Activated naive CD8-positive, alpha-beta T cell treated with anti-CD3 and anti-CD28 coated beads, Interleukin-2, amount 10 ng/mL, durations not matched to agents 7 days and 5 days (primary cell): Measurements from ENCODE around the gene RAPGEF6. TPM values are rescaled to one million over a fixed set of nuclear protein-coding genes. Genes with fewer than 3 reads are reported as not detected.
"Not testable (repeated sequence)": the region's sequence is repeated elsewhere in the genome, so short reads cannot be mapped to it uniquely, and the experiment has no call there.

ENCODE experiments used
- ATAC-seq: fragments of 150-1000 bp; cut with Tn5 transposase; one replicate; pipeline ENCODE4 v1.10.0; 2021; ENCODE audit warnings: low read depth, moderate library complexity
- POLR2A ChIA-PET: fragments of 350-600 bp; sonication (Branson Sonifier 250); formaldehyde crosslinking; loops from one replicate; lab custom pipeline; 2021; ENCODE audit warnings: antibody characterized with exemption; lab: Charles Lee
- DNase-seq: peaks from one replicate; pipeline ENCODE4 v3.0.0; 2021
- H3K27ac Mint-ChIP-seq: one replicate; pipeline ENCODE4 v1.8.0; 2022; ENCODE audit warnings: mild to moderate bottlenecking, mixed read lengths
- H3K27me3 Mint-ChIP-seq: one replicate; pipeline ENCODE4 v1.8.0; 2022; ENCODE audit warnings: mild to moderate bottlenecking, moderate library complexity, mixed read lengths
- H3K36me3 Mint-ChIP-seq: one replicate; pipeline ENCODE4 v1.8.0; 2021; ENCODE audit warnings: mild to moderate bottlenecking, mixed read lengths
- H3K4me1 Mint-ChIP-seq: one replicate; pipeline ENCODE4 v1.8.0; 2021; ENCODE audit warnings: mixed read lengths
- H3K4me3 Mint-ChIP-seq: one replicate; pipeline ENCODE4 v1.8.0; 2022; ENCODE audit warnings: mild to moderate bottlenecking, moderate library complexity, mixed read lengths
- H3K9me3 Mint-ChIP-seq: one replicate; pipeline ENCODE4 v1.8.0; 2021; ENCODE audit warnings: mixed read lengths
- total RNA-seq, 2 experiments: library from RNA; stranded (reverse); gene quantifications; one replicate each; pipeline ENCODE4 v1.2.3, GENCODE V29; 2021

The RAPGEF6 gene
- total RNA-seq, 2 experiments from 2014 or later, result 51.2 to 51.5 TPM

- Mint-ChIP-seq H3K36me3 (peaks cover 36% of the 10 kb centered on the region), H3K27ac (peak overlapping the region; percentile 34), H3K4me3 (no peak overlapping the region)
Measured at GRCh38 chr5:131387255-131387654, 247.8 kb downstream of the RAPGEF6 start.

GRCh38 chr5:131386779-131387178 is 248.2 kb downstream of the RAPGEF6 start:
- no peak for DNase-seq
- Mint-ChIP-seq H3K27me3 (no peaks in the 10 kb centered on the region), H3K4me3 (no peak overlapping the region), H3K4me1 (peaks cover 58% of the 10 kb centered on the region), H3K9me3 (no peaks in the 10 kb centered on the region), H3K27ac (no peak overlapping the region), H3K36me3 (peaks cover 32% of the 10 kb centered on the region)
- POLR2A ChIA-PET, result interaction anchor here (3.5 kb wide), 1 partner anchor 122 kb away, joined by 14 read pairs; the partner anchor contains the start of gene CDC42SE2
- no peak for ATAC-seq

More at GRCh38 chr5:131387255-131387654, 247.8 kb downstream of the RAPGEF6 start:
- no peak for ATAC-seq
- POLR2A ChIA-PET, result interaction anchor here (0.9 kb wide), 1 partner anchor 67 kb away, joined by 3 read pairs; no protein-coding TSS in a partner anchor
- no peaks in the 10 kb centered on the region for H3K27me3 Mint-ChIP-seq
- no peak for DNase-seq
- H3K4me1 Mint-ChIP-seq, result peaks cover 55% of the 10 kb centered on the region
- no peaks in the 10 kb centered on the region for H3K9me3 Mint-ChIP-seq

- DNase-seq (no peak), ATAC-seq (no peak)
- Mint-ChIP-seq H3K27me3 (no peaks in the 10 kb centered on the region), H3K9me3 (no peaks in the 10 kb centered on the region), H3K4me1 (peaks cover 61% of the 10 kb centered on the region), H3K36me3 (peaks cover 34% of the 10 kb centered on the region), H3K27ac (no peak overlapping the region), H3K4me3 (no peak overlapping the region)
- POLR2A ChIA-PET, result interaction anchor here (3.5 kb wide), 1 partner anchor 122 kb away, joined by 14 read pairs; the partner anchor contains the start of gene CDC42SE2
Measured at GRCh38 chr5:131386124-131386523, 248.9 kb downstream of the RAPGEF6 start.

GRCh38 chr5:131384616-131385214 is 250.3 kb downstream of the RAPGEF6 start:
- Mint-ChIP-seq H3K27me3 (no peaks in the 10 kb centered on the region), H3K27ac (peak overlapping the region; percentile 60), H3K9me3 (no peaks in the 10 kb centered on the region), H3K4me3 (no peak overlapping the region), H3K4me1 (peaks cover 63% of the 10 kb centered on the region), H3K36me3 (peaks cover 30% of the 10 kb centered on the region)
- ATAC-seq (no peak), DNase-seq (no peak)
- POLR2A ChIA-PET, result interaction anchor here (0.8 to 3.5 kb wide), 4 partner anchors 26 to 221 kb away, joined by 3 to 14 read pairs (median 4); partner anchors contain the start of gene CDC42SE2

GRCh38 chr5:131384173-131384572 is 250.9 kb downstream of the RAPGEF6 start:
- no peak overlapping the region for H3K4me3 Mint-ChIP-seq
- H3K36me3 Mint-ChIP-seq, result peaks cover 29% of the 10 kb centered on the region
- H3K27ac Mint-ChIP-seq, result peak overlapping the region; percentile 60
- no peaks in the 10 kb centered on the region for H3K27me3 Mint-ChIP-seq
- H3K4me1 Mint-ChIP-seq, result peaks cover 61% of the 10 kb centered on the region
- DNase-seq (no peak), ATAC-seq (no peak)
- POLR2A ChIA-PET, result interaction anchor here (0.6 to 3.5 kb wide), 5 partner anchors 30 to 220 kb away, joined by 3 to 14 read pairs (median 5); partner anchors contain the start of gene CDC42SE2
- H3K9me3 Mint-ChIP-seq, result no peaks in the 10 kb centered on the region

- Mint-ChIP-seq H3K9me3 (no peaks in the 10 kb centered on the region), H3K4me1 (peaks cover 63% of the 10 kb centered on the region), H3K27me3 (no peaks in the 10 kb centered on the region), H3K4me3 (peak overlapping the region; percentile 47), H3K27ac (peak overlapping the region; percentile 67), H3K36me3 (peaks cover 29% of the 10 kb centered on the region)
- peak; percentile 79 for ATAC-seq
- DNase-seq, result no peak
- POLR2A ChIA-PET, result interaction anchor here (0.6 to 2.9 kb wide), 17 partner anchors 9 to 217 kb away, joined by 3 to 45 read pairs (median 5); partner anchors contain the start of gene CDC42SE2
Measured at GRCh38 chr5:131382407-131383395, 252.3 kb downstream of the RAPGEF6 start.

GRCh38 chr5:131381777-131382176 is 253.3 kb downstream of the RAPGEF6 start:
- Mint-ChIP-seq H3K4me1 (peaks cover 65% of the 10 kb centered on the region), H3K9me3 (no peaks in the 10 kb centered on the region), H3K36me3 (peaks cover 25% of the 10 kb centered on the region), H3K27ac (peak overlapping the region; percentile 88), H3K4me3 (peak overlapping the region; percentile 54), H3K27me3 (no peaks in the 10 kb centered on the region)
- DNase-seq (no peak), ATAC-seq (no peak)
- POLR2A ChIA-PET, result interaction anchor here (0.6 to 2.9 kb wide), 16 partner anchors 9 to 216 kb away, joined by 3 to 45 read pairs (median 5); partner anchors contain the start of gene CDC42SE2

GRCh38 chr5:131381021-131381420 is 254.0 kb downstream of the RAPGEF6 start:
- no peaks in the 10 kb centered on the region for H3K27me3 Mint-ChIP-seq
- ATAC-seq (no peak), DNase-seq (no peak)
- peak overlapping the region; percentile 54 for H3K4me3 Mint-ChIP-seq
- H3K9me3 Mint-ChIP-seq, result no peaks in the 10 kb centered on the region
- H3K36me3 Mint-ChIP-seq, result peaks cover 22% of the 10 kb centered on the region
- H3K27ac Mint-ChIP-seq, result peak overlapping the region; percentile 88
- H3K4me1 Mint-ChIP-seq, result peaks cover 66% of the 10 kb centered on the region
- POLR2A ChIA-PET, result interaction anchor here (1.3 to 2.9 kb wide), 5 partner anchors 108 to 172 kb away, joined by 3 to 45 read pairs (median 7); partner anchors contain the start of gene CDC42SE2

- H3K27me3 Mint-ChIP-seq, ATAC-seq, DNase-seq, H3K9me3 Mint-ChIP-seq: not testable (repeated sequence)
- Mint-ChIP-seq H3K4me1 (peaks cover 66% of the 10 kb centered on the region), H3K4me3 (peak overlapping the region; percentile 82), H3K27ac (peak overlapping the region; percentile 95), H3K36me3 (peaks cover 20% of the 10 kb centered on the region)
- POLR2A ChIA-PET, result interaction anchor here (1.9 to 3.4 kb wide), 3 partner anchors 115 to 126 kb away, joined by 4 to 45 read pairs (median 29); partner anchors contain the start of gene CDC42SE2
Measured at GRCh38 chr5:131380238-131380637, 254.8 kb downstream of the RAPGEF6 start.

- H3K27me3 Mint-ChIP-seq, result no peaks in the 10 kb centered on the region
- H3K27ac Mint-ChIP-seq, result peak overlapping the region; percentile 95
- peaks cover 67% of the 10 kb centered on the region for H3K4me1 Mint-ChIP-seq
- DNase-seq (no peak), ATAC-seq (peak; percentile 57)
- peaks cover 18% of the 10 kb centered on the region for H3K36me3 Mint-ChIP-seq
- POLR2A ChIA-PET, result interaction anchor here (0.6 to 3.4 kb wide), 7 partner anchors 16 to 222 kb away, joined by 3 to 29 read pairs (median 3); partner anchors contain the start of genes CDC42SE2 and HINT1
- H3K9me3 Mint-ChIP-seq, result no peaks in the 10 kb centered on the region
- peak overlapping the region; percentile 82 for H3K4me3 Mint-ChIP-seq
Measured at GRCh38 chr5:131379723-131380122, 255.3 kb downstream of the RAPGEF6 start.

GRCh38 chr5:131378721-131379541 is 256.1 kb downstream of the RAPGEF6 start:
- DNase-seq (no peak), ATAC-seq (peak; percentile 3)
- Mint-ChIP-seq H3K4me1 (peaks cover 63% of the 10 kb centered on the region), H3K36me3 (peaks cover 17% of the 10 kb centered on the region), H3K4me3 (peak overlapping the region; percentile 71), H3K27me3 (no peaks in the 10 kb centered on the region), H3K9me3 (no peaks in the 10 kb centered on the region), H3K27ac (peak overlapping the region; percentile 95)
- POLR2A ChIA-PET, result interaction anchor here (0.6 to 3.4 kb wide), 10 partner anchors 14 to 214 kb away, joined by 3 to 29 read pairs (median 3); partner anchors contain the start of genes CDC42SE2 and HINT1
